ENCODE data around the gene NPSR1.
"Not testable (repeated sequence)": the region's sequence is repeated elsewhere in the genome, so short reads cannot be mapped to it uniquely, and the experiment has no call there.

The NPSR1 gene

DNA sequence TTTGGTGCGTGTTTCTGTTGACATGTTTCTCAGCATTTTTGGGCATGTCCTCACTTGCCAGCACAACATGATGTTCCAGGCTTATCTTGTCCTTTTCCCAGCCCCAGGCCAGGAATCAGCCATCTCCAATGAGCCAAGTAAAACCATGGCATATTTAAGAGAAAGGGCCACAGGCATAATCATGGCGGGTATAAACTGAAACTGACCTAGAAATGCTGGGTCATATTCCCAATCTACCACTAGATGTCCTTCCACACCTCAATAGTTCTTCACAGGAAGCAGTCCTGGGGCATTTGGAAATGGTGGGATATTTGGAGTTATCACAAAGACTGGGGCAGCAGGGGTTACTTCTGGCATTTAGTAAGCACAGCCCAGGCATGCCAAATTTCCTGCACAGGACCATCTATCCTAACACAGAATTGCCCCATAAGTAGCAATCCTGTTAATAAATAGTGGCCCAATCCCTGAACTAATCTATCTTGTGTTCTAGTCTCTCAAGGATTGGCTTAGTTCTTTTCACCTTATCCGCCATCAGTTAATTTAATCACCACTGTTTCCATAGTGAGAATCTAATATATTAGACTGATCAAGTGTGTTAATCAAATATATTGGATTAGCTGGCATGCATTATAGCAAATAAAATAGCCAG lies 101.6 kb downstream of the NPSR1 start:
- no peak for DNase-seq

DNA sequence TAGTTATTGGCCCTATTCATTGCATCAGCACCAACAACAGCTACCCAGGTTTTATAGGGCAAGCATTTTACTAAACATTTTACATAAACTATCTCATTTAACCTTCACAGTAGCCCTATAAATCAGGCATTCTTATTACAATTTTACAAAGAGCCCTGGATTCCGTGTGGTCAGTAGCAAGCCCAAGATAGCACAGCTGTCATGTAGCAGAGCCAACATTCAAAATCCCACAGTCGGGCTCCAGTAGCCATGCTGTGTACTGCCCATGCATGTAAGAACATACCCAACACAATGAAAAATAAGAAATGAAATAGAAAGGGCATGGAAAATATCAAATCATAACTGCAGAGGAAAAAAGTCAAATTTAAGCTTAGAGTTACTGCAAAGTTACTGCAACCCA lies 102.3 kb downstream of the NPSR1 start:
- DNase-seq, result no peak

DNA sequence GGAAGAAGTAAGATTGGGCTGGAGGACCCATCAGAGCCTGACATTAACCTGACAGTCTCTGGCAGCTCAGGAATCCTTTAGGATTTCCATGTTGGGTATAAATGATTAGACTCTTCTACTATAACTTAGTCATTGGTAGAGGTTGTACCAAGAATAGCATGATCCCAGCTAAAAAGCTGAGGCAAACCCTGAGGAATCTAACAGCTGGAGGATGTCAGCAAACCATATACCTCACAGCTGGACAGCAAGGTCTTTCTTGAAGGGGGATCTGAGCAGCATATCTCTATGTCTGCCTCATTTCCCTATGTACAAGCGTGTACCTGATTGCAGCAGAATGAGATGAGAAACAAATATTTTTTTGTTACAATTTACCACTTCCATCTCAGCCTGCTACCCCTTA lies 103.2 kb downstream of the NPSR1 start:
- no peak for DNase-seq

DNA sequence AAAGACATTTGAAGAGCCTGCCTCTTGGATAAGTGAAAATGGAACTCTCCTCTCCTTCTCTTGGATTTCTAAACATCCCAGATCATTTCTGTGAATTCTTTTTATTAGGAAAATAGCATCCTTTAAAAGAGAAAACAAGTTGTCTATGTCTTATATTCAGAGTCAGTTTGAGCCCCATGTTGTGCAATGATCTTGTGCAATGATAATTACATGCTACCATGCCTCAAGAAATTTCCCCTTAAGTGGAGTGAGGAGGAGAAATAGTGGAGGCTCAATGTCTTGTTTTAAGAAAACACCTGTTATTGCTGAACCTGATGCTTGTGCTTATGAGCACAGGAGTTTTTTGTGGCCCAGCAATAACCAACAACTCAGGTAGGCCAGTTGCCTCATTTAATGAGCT lies 103.6 kb downstream of the NPSR1 start:
- DNase-seq, result no peak

DNA sequence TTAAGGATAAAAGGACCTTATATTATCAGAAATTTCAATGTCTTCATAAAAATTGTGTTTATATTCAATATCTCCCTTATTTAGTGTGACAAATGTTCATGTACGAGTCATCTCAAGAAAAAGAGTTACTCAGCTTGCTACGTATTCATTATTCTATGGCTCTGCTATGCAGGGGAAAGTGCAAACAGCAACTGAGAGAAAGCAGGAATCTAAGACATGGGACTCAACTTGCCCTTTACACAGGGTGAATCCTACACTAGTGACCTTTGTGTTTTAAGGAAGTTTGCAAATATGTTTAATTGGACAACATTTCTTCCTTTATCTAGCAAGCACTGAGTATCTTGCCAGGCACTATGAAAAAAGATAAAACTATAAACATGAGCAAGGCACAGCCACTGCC lies 104.7 kb downstream of the NPSR1 start:
- no peak for DNase-seq

DNA sequence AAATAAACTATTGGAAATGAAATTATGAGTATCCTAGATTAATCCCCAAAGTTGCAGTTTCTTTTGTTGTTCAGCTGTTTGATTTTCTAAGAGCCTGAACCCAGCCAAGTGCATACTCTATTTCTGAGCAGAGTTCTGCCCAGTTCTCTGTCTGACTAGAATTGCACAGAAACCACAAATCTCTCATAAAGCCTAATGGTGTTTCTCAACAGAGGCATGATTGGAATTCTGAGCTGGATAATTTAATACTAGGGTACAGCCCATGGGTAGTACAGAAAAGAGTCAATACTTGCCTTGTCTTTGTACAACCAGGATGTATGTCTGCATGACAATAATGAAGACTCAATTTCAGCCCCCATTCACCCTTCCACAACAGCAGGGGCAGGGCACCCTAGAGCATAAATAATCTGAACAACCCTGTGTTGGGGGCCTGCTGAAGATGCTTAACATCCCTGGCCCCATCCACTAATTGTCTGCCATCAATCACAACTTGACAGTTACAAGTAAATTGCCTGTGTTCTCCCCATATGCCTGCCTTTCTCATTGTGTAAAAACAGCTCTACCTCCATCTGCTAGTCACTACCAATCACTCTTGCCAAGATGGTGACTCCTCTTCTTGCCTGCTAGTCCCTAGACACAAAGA lies 114.4 kb downstream of the NPSR1 start:
- no peak for DNase-seq

DNA sequence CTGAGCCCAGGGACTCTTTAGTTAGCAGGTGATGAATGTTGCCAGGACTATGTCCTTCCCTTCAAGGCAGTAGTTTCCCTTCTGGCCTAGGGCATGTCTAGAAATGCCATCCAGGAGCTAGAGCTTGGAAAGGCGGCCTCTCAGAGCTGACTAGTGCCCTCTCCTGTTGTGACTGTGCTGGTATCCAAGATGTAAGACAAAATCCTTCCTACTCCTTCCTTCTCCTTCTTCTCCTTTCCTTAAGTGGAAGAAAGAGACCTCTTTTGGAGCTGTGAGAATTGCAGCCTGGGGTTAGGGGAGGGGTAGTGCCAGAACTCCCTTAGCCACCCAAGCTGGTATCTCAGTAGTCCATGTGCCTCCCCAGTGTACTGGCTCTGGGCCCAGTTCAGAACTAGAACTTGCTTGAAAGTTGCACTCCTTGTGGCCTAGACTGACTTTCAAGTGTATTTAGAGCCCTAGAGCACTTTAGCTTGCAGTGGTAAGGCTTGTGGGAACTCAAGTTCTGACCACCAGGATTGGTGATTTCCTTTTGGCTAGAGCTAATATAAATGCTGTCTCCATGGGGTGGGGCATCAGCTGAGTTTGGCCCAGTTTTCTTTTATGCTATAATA lies 118.8 kb downstream of the NPSR1 start:
- DNase-seq, result no peak

DNA sequence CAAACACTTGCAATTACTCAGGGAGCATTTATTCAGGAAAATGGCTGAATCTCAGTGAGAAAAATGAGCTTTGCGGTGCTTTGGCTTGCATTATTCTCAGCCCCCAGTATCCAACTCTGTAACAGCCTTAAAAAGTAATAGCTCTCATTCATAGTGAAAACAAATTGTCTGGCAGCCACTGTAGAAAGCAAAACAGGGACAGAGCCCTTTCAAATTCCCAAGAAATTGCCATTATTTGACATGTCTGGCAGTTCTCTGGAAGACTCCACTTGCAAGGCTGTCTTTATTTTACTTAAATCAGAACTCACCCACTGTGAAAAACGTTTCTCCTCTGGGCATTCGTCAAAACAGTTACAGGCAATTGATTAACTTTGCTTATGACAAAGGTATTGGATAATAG lies 122.5 kb downstream of the NPSR1 start:
- DNase-seq, result no peak

DNA sequence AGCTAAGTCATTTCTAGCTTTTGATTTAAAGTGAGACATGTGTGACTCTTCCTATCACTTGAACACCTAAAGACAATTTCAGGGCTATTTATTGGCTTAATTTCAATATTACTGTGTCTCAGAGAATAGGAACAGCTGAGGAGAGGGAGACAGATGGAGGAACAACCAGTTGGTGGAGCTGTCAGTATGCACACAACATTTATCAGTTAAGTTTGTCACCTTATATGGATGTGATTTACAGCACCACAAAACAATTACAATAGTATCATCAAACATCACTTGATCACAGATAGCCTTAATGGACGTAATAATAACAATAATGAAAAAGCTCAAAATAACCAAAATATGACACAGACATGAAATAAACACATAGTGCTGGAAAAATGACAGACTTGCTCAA lies 129.6 kb downstream of the NPSR1 start:
- no peak for DNase-seq

DNA sequence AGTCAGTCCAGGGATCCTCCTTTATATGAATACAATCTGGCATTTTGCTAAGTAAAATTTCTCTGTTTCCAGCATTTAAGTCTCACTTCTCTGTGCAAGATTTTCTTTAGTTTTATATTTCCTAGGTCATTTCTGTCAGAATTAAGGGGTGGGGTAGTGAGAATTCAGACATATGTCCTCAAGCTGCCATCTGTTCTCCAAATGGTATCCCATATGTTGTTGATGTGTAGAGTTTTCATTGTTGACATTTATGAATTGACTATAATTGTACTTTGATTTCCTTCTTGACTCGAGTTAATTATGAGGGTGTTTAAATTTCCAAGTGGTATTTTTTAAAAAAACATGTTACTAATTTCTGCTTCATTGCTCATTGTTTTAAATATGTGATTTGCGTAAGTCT lies 148.8 kb downstream of the NPSR1 start:
- DNase-seq, result no peak

DNA sequence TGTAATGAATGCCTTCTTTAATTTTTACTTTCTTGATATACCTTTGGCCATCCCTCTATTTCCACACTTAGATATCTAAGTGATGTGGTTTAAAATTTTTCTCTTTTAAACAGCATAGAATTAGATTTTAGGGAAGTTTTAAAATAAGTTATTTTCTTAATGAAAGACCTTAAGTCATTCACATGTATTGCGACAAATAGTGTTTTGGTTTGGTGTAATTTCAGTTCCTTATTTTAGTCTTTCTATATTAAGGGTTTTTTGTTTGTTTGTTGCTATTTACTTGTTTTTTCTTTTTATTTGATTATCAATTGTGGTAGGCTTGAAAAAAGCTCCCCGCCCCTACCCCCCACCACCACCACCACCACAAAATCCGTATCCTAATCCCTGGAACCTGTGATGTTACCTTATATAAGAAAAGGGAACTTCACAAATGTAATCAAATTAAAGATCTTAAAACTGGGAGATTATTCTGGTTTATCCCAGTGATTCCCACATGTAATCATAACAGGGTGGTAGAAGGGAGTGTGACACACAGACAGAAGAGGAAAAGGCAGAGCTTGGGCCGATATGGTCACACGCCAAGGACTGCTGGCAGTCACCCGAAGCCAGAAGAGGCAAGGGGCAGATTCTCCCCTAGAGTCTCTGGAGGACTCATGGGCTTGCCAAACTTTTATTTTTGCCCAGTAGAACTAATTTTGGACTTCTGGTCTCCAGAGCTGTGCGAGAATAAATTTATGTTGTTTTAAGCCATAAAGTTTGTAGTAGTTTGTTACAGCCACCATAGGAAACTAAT lies 149.7 kb downstream of the NPSR1 start:
- no peak for DNase-seq

DNA sequence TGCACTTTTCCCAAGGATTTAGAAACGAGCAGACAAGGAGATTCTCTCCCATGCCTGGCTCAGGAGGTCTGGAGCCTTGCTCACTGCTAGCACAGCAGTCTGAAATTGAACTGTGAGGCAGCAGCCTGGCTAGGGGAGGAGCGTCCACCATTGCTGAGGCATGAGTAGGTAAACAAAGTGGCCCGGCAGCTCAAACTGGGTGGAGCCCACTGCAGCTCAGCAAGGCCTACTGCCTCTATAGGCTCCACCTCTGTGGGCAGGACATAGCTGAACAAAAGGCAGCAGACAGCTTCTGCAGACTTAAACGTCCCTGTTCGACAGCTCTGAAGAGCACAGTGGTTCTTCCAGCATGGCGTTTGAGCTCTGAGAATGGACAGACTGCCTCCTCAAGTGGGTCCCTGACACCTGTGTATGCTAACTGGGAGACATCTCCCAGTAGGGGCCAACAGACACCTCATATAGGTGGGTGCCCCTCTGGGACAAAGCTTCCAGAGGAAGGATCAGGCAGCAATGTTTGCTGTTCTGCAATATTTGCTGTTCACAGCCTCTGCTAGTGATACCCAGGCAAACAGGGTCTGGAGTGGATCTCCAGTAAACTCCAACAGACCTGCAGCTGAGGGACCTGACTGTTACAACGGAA lies 156.3 kb downstream of the NPSR1 start:
- DNase-seq, result not testable (repeated sequence)

DNA sequence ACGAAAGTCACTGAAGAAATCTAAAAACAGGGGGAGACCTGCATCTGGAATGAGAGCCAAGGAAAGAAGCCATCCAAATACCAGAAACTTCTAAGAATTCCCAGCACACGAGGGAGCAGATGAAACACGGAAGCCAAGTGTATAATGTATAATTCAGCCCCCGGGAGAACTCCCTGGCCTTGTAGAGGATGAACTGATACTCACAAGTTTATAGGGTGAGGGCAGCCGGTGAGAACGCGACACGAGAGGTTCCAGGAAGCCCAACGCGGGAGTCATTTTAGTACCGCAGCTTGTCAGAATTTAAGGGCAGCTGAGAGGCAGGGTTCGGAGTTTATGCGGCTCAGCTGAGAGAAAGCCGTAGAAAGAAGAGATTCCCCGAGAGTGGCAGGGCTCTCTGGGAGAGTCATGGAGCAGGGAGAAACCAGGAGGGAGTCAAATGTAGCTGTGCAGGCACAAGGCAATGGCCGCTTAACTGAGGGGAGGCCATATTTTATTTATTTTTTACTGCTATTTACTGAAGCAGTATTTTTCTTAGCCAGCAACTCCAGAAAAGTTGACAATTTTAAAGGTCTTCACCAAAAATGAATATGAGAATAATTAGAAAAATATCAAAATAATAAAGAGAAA lies 164.0 kb downstream of the NPSR1 start:
- no peak for DNase-seq

DNA sequence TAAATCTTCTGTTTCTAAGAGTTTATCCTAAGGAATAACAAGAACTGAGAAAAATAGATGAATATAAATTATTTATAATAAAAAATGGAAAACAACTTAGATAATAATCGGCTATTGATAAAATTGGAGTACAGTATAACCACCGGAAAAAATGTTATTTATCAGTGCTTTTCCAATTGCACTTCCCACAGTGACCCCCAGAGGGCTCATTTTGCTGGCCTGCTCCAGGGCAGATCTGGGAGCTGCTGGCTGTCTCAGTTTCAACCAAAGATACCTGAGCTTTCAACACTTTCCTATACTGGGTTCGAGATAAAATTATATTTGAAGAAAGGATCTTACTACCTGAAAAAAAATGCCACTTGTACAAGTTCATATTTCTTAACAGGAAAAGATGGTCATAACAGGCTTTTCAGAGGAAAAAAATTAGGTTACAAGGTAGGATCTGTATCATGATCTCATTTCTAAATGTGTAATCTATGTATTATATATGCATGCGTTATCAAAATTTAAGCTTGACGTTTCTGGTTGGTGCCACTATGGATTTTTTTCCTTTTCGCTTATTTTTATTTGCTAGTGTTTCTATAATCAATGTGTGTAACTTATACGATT lies 165.7 kb downstream of the NPSR1 start:
- peak; percentile 55 for DNase-seq

DNA sequence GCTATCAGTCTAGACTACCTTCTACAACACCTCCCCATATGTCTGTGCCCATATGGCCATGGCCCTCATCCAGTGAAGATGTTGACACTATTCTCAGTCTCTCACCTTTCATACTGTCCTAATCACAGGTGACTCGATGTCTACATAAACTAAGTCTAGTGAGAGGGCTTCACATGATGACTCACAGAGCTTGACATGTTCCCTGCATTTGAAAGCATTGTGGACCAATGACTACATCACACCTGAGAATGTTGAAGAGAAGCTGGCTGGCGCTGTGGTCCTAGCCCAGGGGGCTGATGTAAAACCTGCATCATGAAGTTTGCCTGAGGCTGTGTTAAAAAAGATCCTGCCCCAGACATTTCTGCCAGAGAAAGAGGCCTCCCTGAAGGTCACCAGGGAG lies 167.2 kb downstream of the NPSR1 start:
- no peak for DNase-seq

DNA sequence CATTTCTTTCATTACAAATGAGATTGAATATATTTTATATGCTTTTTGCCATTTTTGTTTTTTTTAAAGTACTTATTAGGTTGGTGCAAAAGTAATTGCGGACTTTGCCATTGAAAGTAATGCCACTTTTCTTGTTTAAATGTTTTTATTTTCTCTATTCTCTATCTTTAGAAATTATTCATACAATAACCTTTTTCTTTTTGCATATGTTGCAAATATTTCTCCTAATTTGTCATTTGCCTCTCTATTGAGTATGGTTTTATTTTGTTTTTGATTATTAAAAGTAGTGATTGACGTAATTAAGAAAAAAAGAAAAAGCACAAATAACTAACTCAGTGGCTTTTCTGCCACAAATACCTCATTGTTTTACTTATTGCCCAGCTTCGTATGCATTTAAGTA lies 172.4 kb downstream of the NPSR1 start:
- no peak for DNase-seq

DNA sequence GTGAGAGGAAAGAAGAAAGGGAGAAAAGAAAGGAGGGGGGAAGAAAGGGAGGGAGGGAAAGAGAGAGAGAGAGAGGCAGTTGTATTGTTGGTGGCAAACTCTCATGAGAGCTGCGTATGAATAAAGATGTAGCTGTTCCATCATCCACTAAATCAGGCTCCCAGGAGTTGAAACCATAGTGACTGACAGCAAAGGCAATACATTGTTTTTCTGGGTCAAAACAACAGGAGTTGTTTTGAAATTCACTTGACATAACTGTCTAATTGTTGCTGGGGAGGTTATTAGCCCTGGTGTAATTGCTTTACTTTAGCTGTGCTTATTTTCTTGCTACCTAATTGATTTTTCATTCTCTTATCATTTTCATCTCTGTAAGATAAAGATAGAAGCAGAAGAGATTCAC lies 173.4 kb downstream of the NPSR1 start:
- no peak for DNase-seq

DNA sequence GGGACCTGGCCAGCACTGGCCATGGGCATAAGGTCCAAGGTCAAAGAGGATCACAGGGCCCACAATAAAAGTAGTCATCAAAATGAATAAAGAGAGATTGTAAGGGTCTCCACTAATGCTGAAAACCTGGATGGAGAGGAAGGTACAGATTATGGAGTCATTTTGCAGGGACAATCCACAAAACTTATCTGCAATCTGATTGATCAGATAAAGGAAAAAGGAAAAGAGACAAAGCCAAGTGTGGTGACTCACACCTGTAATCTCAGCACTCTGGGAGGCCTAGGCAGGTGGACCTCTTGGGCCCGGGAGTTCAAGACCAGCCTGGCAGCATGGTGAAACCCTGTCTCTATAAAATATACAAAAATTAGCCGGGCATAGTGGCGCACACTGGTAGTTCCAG lies 174.0 kb downstream of the NPSR1 start:
- no peak for DNase-seq

DNA sequence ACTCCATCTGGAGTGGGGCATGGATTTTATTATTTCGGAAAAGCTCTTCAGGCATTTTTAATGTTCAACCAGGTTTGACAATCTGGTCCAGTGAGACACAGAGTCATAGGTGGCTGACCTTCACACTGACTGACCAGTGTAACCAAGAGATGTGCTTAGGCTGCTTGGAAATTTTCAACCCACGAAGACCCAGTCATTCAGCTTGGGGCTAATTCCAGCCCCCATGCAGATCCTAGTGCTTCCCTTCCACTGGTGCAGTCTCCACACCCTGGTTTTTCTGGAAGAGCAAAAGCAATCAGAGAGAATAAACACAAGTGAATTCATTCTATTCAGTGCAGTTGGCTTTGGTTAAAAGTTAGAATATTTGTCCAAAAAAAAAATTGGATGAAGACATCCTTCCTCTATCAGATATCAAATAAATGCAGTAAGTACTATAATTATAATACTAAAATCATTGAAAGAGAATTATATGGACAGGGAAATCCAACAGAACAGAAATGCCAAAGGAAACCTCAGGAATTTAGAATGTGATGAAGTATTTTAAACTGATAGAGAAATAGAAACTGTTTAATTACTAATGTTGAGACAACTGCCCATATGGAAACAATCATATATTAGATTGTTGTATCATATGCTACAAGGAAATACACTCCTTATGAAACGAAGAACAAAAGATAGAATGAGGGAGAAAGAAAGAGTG lies 178.0 kb downstream of the NPSR1 start:
- DNase-seq, result no peak

DNA sequence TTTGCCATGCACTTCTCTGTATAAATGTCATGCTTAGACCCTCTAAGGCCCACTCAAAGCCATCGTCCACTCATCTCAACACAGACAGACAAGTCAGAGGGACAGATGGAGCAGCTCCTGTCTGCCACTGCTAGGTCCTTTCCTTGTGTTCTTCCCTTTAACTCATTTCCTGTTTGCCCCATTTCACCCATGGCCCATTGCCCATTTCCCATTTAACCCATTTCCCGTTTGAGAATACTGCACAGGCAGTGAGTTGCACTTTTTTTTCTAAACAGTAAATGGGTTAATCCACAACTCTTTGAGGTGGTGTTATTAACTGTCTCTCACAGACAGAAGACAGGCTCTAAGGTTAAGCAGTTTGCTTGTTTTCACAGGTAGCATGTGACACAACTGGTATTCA lies 179.3 kb downstream of the NPSR1 start:
- no peak for DNase-seq

DNA sequence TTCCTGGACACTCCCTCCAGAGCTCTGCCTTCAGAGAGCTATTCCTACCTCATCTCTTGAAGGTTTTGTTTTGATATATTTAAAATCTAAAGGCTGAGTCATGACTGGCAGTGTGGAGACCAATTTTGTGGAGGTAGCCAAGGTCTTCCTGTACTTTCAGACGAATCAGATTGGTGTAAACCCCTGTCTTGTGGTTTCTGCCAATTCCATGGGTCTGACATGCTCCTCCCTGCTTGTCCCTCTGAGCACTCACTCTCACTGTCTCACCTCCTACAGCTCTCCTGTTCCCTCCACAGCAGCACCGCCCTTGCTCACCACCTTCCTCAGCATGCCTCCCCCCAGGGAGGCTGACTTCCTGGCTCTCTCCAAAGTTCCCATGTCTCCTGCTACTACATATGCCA lies 179.8 kb downstream of the NPSR1 start:
- DNase-seq, result no peak

DNA sequence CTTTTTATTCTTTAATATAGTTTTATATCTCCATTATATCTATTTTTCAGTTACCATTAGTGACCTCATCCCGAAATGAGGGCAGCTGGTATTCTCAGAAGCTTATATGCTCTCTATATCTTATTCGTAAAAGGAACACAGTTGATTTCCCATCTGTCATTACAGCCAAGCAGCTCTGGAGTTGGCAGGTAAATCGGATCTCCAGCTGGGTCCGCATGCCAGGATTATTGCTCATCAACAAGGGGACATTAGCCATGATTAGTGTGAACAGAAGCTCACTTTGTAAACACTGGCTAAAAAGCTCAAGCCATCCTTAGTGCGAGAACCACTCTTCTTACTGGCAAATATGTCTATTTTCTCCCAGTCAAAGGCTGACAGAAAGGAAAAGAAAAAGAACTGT lies 180.3 kb downstream of the NPSR1 start:
- DNase-seq, result no peak

All from CD4-positive, alpha-beta T cell treated with Interleukin-17A for 1 hour (primary cell).